H1 (cell line): ENCODE measurements around the gene HNRNPAB.

Source experiments
- BRCA1 ChIP-seq: IDR thresholded peaks from 2 replicates; pipeline ENCODE4 v1.6.1; 2012; ENCODE audit warnings: low read depth, low read length, improper control_type of control experiment
- CTCF ChIP-seq, 3 experiments: IDR thresholded peaks; 1 replicate in 2 of 3; 2 replicates in 1 of 3; pipeline versions ENCODE4 v1.5.1 to v1.6.1; 2011; ENCODE audit warnings: low read length in 3 of 3, mild to moderate bottlenecking in 3 of 3, inconsistent platforms in 2 of 3, low read depth in 1 of 3, moderate library complexity in 1 of 3; ENCODE audit not compliant: insufficient read depth in 1 of 3; ENCODE audit errors: control extremely low read depth in 1 of 3
- EGR1 ChIP-seq: IDR thresholded peaks from 2 replicates; pipeline ENCODE4 v1.6.1; 2011; ENCODE audit warnings: low read depth, low read length, borderline replicate concordance
- EP300 ChIP-seq, 2 experiments: IDR thresholded peaks; 1 replicate in 1 of 2; 2 replicates in 1 of 2; pipeline ENCODE4 v1.6.1; 2011 to 2012; ENCODE audit warnings: low read depth in 2 of 2, low read length in 2 of 2, mild to moderate bottlenecking in 2 of 2, borderline replicate concordance in 1 of 2, inconsistent platforms in 1 of 2, moderate library complexity in 1 of 2
- EZH2 ChIP-seq: fragments of 200-600 bp; sonication (generic); IDR thresholded peaks from 2 replicates; pipeline ENCODE4 v1.7.1; 2012; ENCODE audit warnings: low read depth, mild to moderate bottlenecking, moderate library complexity, low read length, inconsistent platforms; ENCODE audit not compliant: severe bottlenecking
- JUND ChIP-seq: IDR thresholded peaks from 2 replicates; pipeline ENCODE4 v1.6.1; 2011; ENCODE audit warnings: mild to moderate bottlenecking, improper control_type of control experiment, low read length
- POLR2A ChIP-seq, 2 experiments: IDR thresholded peaks; 1 replicate in 1 of 2; 2 replicates in 1 of 2; pipeline ENCODE4 v1.6.1; 2011; ENCODE audit warnings: low read depth in 2 of 2, low read length in 2 of 2, mild to moderate bottlenecking in 2 of 2; ENCODE audit errors: control extremely low read depth in 1 of 2
- RXRA ChIP-seq: IDR thresholded peaks from 2 replicates; pipeline ENCODE4 v1.6.1; 2011; ENCODE audit warnings: low read depth, mild to moderate bottlenecking, low read length, moderate library complexity; ENCODE audit not compliant: insufficient read depth
- SAP30 ChIP-seq: fragments of 300-600 bp; sonication (generic); IDR thresholded peaks from 2 replicates; pipeline ENCODE4 v1.7.1; 2012; ENCODE audit warnings: low read length, moderate library complexity, mild to moderate bottlenecking, inconsistent platforms; ENCODE audit not compliant: insufficient read depth, insufficient replicate concordance
- SIRT6 ChIP-seq: IDR thresholded peaks from one replicate; pipeline ENCODE4 v1.7.1; 2012; ENCODE audit warnings: low read length, inconsistent platforms
- SIX5 ChIP-seq: IDR thresholded peaks from 2 replicates; pipeline ENCODE4 v1.6.1; 2011; ENCODE audit warnings: mild to moderate bottlenecking, low read depth, low read length

GRCh38 chr5:178165581-178165980 is 38.8 kb upstream of the HNRNPAB start:
- TF ChIP-seq EZH2 (no peak), SAP30 (no peak), EGR1 (no peak), CTCF (IDR thresholded peaks at IDR 0.05; ENCODE audit: control extremely low read depth in 1 of 3, insufficient read depth in 1 of 3, low read depth in 1 of 3, low read length in 3 of 3) (no peak), RXRA (no peak), JUND (no peak), POLR2A (IDR thresholded peaks at IDR 0.05; ENCODE audit: control extremely low read depth in 1 of 2, low read depth in 2 of 2, low read length in 2 of 2) (no peak), EP300 (IDR thresholded peaks at IDR 0.05; ENCODE audit: borderline replicate concordance in 1 of 2, low read depth in 2 of 2, low read length in 2 of 2) (no peak), BRCA1 (no peak), SIRT6 (no peak), SIX5 (no peak)
